Head of caudate nucleus (tissue), 42 donors: ENCODE measurements around the gene LY6G5B.

Experiments
- DNase-seq, 42 donors: peaks; one replicate each; pipeline versions ENCODE4 v3.0.0 to v3.0.0-alpha.2; 2020 to 2021; ENCODE audit warnings: mixed read lengths in 7 of 42
- intact Hi-C: fragments of 100-400 bp; cut with DNase I; formaldehyde crosslinking; loops from one replicate; pipeline ENCODE4 v1.15.0; 2022

LY6G5B gene

GRCh38 chr6:31681135-31681671 is 11.4 kb downstream of the LY6G5B start:
- peak in 23 of 42 donors; percentile 18 to 67 (median 38) for DNase-seq
- intact Hi-C loops = loop anchor here (2.0 kb wide), 1 partner anchor 150 kb away; no protein-coding TSS in a partner anchor

GRCh38 chr6:31683591-31683990 is 13.8 kb downstream of the LY6G5B start:
- no peak for DNase-seq
- intact Hi-C loops = no loop called here

GRCh38 chr6:31686483-31686882 is 16.7 kb downstream of the LY6G5B start:
- DNase-seq = no peak
- intact Hi-C loops = no loop called here

GRCh38 chr6:31687321-31687720 is 17.5 kb downstream of the LY6G5B start:
- DNase-seq = no peak
- intact Hi-C loops = no loop called here

GRCh38 chr6:31687860-31688693 is 18.3 kb downstream of the LY6G5B start:
- DNase-seq = no peak
- intact Hi-C loops = no loop called here

- DNase-seq = no peak
- intact Hi-C loops = no loop called here
These were observed 19.7 kb downstream of the LY6G5B start for GRCh38 chr6:31689249-31690110.

GRCh38 chr6:31690231-31691077 is 20.7 kb downstream of the LY6G5B start:
- DNase-seq = peak in 34 of 42 donors; percentile 12 to 79 (median 54)
- intact Hi-C loops = no loop called here

GRCh38 chr6:31691078-31691463 is 21.3 kb downstream of the LY6G5B start:
- intact Hi-C loops = no loop called here
- no peak for DNase-seq

GRCh38 chr6:31691564-31692108 is 21.9 kb downstream of the LY6G5B start:
- intact Hi-C loops = no loop called here
- no peak for DNase-seq

- DNase-seq = peak in 21 of 42 donors; percentile 11 to 78 (median 39)
- intact Hi-C loops = no loop called here
These were observed 22.6 kb downstream of the LY6G5B start for GRCh38 chr6:31692353-31692752.

GRCh38 chr6:31692886-31693285 is 23.1 kb downstream of the LY6G5B start:
- intact Hi-C loops = no loop called here
- DNase-seq = no peak

GRCh38 chr6:31693535-31693934 is 23.8 kb downstream of the LY6G5B start:
- intact Hi-C loops = no loop called here

GRCh38 chr6:31697555-31697954 is 27.8 kb downstream of the LY6G5B start:
- intact Hi-C loops = no loop called here
- no peak for DNase-seq

More at GRCh38 chr6:31693535-31693934, 23.8 kb downstream of the LY6G5B start:
- DNase-seq = no peak

GRCh38 chr6:31700740-31701401 is 31.1 kb downstream of the LY6G5B start:
- DNase-seq = no peak
- intact Hi-C loops = no loop called here

GRCh38 chr6:31701666-31702404 is 32.1 kb downstream of the LY6G5B start:
- no peak for DNase-seq
- intact Hi-C loops = no loop called here

- DNase-seq = peak in 3 of 42 donors; percentile 26 to 50 (median 39)
- intact Hi-C loops = no loop called here
These were observed 32.6 kb downstream of the LY6G5B start for GRCh38 chr6:31702405-31702818.
